ENCODE data around the gene CD48.

GRCh38 chr1:160734301-160734700 is 22.7 kb upstream of the CD48 start:
- TF ChIP-seq, protein P1, sequence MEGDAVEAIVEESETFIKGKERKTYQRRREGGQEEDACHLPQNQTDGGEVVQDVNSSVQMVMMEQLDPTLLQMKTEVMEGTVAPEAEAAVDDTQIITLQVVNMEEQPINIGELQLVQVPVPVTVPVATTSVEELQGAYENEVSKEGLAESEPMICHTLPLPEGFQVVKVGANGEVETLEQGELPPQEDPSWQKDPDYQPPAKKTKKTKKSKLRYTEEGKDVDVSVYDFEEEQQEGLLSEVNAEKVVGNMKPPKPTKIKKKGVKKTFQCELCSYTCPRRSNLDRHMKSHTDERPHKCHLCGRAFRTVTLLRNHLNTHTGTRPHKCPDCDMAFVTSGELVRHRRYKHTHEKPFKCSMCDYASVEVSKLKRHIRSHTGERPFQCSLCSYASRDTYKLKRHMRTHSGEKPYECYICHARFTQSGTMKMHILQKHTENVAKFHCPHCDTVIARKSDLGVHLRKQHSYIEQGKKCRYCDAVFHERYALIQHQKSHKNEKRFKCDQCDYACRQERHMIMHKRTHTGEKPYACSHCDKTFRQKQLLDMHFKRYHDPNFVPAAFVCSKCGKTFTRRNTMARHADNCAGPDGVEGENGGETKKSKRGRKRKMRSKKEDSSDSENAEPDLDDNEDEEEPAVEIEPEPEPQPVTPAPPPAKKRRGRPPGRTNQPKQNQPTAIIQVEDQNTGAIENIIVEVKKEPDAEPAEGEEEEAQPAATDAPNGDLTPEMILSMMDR (IDR thresholded peaks at IDR 0.05), result no peak
- TF ChIP-seq POLR2A (IDR thresholded peaks at IDR 0.05) (no peak), POLR2AphosphoS5 (IDR thresholded peaks at IDR 0.05) (no peak)
